GM23338 (cell line): ENCODE data around the gene CDYL2. TPM values are rescaled to one million over a fixed set of nuclear protein-coding genes. Genes with fewer than 3 reads are reported as not detected.

Source experiments
- ATAC-seq: fragments of 200-7000 bp; cut with Tn5 transposase; 3 replicates; pipeline ENCODE4 v1.9.1; 2020
- DNase-seq: peaks from one replicate; pipeline ENCODE4 v3.0.0-alpha.2; 2015; ENCODE audit warnings: low spot score
- H2AFZ ChIP-seq: fragments of 200-600 bp; sonication (generic); 2 replicates; pipeline ENCODE4 v1.8.0; 2016; ENCODE audit warnings: antibody characterized with exemption, mild to moderate bottlenecking, moderate library complexity
- H3F3A ChIP-seq: fragments of 200-600 bp; sonication (generic); replicated peaks from 2 replicates; pipeline ENCODE4 v1.8.0; 2017; ENCODE audit warnings: antibody characterized with exemption, mixed run types, low read depth
- H3K27ac ChIP-seq: fragments of 200-600 bp; sonication (generic); 2 replicates; pipeline ENCODE4 v1.6.1; 2016; ENCODE audit warnings: low read depth
- H3K27me3 ChIP-seq: fragments of 200-600 bp; sonication (generic); 2 replicates; pipeline ENCODE4 v1.8.0; 2016; ENCODE audit warnings: mild to moderate bottlenecking, mixed run types, moderate library complexity; ENCODE audit not compliant: insufficient read depth
- H3K36me3 ChIP-seq: fragments of 200-600 bp; sonication (generic); 2 replicates; pipeline ENCODE4 v1.8.0; 2016; ENCODE audit warnings: mild to moderate bottlenecking; ENCODE audit not compliant: insufficient read depth
- H3K4me1 ChIP-seq: fragments of 200-600 bp; sonication (generic); 2 replicates; pipeline ENCODE4 v1.8.0; 2016; ENCODE audit warnings: mild to moderate bottlenecking, moderate library complexity; ENCODE audit not compliant: insufficient read depth
- H3K4me2 ChIP-seq: fragments of 200-600 bp; sonication (generic); 2 replicates; pipeline ENCODE4 v1.7.1; 2017; ENCODE audit warnings: mixed run types
- H3K4me3 ChIP-seq: fragments of 200-600 bp; sonication (generic); 2 replicates; pipeline ENCODE4 v1.6.1; 2016; ENCODE audit warnings: mixed run types
- H3K79me2 ChIP-seq: fragments of 200-600 bp; sonication (generic); replicated peaks from 2 replicates; pipeline ENCODE4 v1.8.0; 2017; ENCODE audit warnings: mild to moderate bottlenecking; ENCODE audit not compliant: insufficient read depth
- H3K9me2 ChIP-seq: fragments of 200-600 bp; sonication (generic); 2 replicates; pipeline ENCODE4 v1.8.0; 2017; ENCODE audit not compliant: insufficient read depth
- H4K20me1 ChIP-seq: fragments of 200-600 bp; sonication (generic); replicated peaks from 2 replicates; pipeline ENCODE4 v1.8.0; 2017; ENCODE audit warnings: mild to moderate bottlenecking; ENCODE audit not compliant: insufficient read depth
- H3K27ac Mint-ChIP-seq: 2 replicates; pipeline ENCODE4 v1.8.0; 2020; ENCODE audit warnings: inconsistent platforms, mild to moderate bottlenecking, moderate library complexity, mixed read lengths
- H3K27me3 Mint-ChIP-seq: 3 replicates; pipeline ENCODE4 v1.8.0; 2022; ENCODE audit warnings: low read depth, mild to moderate bottlenecking, moderate library complexity, mixed read lengths, inconsistent platforms; ENCODE audit not compliant: insufficient read depth, poor library complexity
- H3K36me3 Mint-ChIP-seq: 3 replicates; pipeline ENCODE4 v1.8.0; 2021; ENCODE audit warnings: low read depth, mild to moderate bottlenecking, inconsistent platforms, moderate library complexity, mixed read lengths
- H3K4me1 Mint-ChIP-seq: 3 replicates; pipeline ENCODE4 v1.8.0; 2020; ENCODE audit warnings: mild to moderate bottlenecking, inconsistent platforms, mixed read lengths
- H3K4me3 Mint-ChIP-seq: 3 replicates; pipeline ENCODE4 v1.8.0; 2021; ENCODE audit warnings: moderate library complexity, mild to moderate bottlenecking, inconsistent platforms, mixed read lengths
- H3K9me3 Mint-ChIP-seq: 3 replicates; pipeline ENCODE4 v1.8.0; 2020; ENCODE audit warnings: moderate library complexity, mild to moderate bottlenecking, inconsistent platforms, mixed read lengths
- CREB1 ChIP-seq: fragments of 250-450 bp; sonication (Bioruptor Pico); IDR thresholded peaks from 2 replicates; pipeline ENCODE4 v1.5.0; 2020; ENCODE audit warnings: low read depth, mild to moderate bottlenecking, moderate library complexity
- CTCF ChIP-seq, 2 experiments: fragments of 200-600 bp in 1 of 2; sonication (generic) in 1 of 2; conservative IDR thresholded peaks; 2 replicates each; pipeline versions ENCODE4 v1.5.1 to v1.6.1; 2016 to 2017; ENCODE audit warnings: antibody characterized with exemption in 2 of 2, low read depth in 2 of 2, mild to moderate bottlenecking in 2 of 2, moderate library complexity in 1 of 2
- EZH2 ChIP-seq: fragments of 200-600 bp; sonication (generic); IDR thresholded peaks from one replicate; pipeline ENCODE4 v1.8.0; 2017; ENCODE audit warnings: antibody characterized with exemption, mild to moderate bottlenecking, low read depth; ENCODE audit not compliant: unreplicated experiment
- EZH2phosphoT487 ChIP-seq: fragments of 200-600 bp; sonication (generic); IDR thresholded peaks from one replicate; pipeline ENCODE4 v1.8.1; 2018; ENCODE audit warnings: antibody characterized with exemption; ENCODE audit not compliant: unreplicated experiment
- JUNB ChIP-seq: IDR thresholded peaks from one replicate; pipeline ENCODE4 v1.6.1; 2016; ENCODE audit warnings: antibody characterized with exemption; ENCODE audit not compliant: unreplicated experiment
- NANOG ChIP-seq: IDR thresholded peaks from 2 replicates; pipeline ENCODE4 v1.6.1; 2016; ENCODE audit warnings: antibody characterized with exemption, borderline replicate concordance
- POLR2AphosphoS5 ChIP-seq: IDR thresholded peaks from 2 replicates; pipeline ENCODE4 v1.6.1; 2016; ENCODE audit warnings: antibody characterized with exemption, low read depth
- REST ChIP-seq: IDR thresholded peaks from one replicate; pipeline ENCODE4 v1.6.1; 2018; ENCODE audit warnings: antibody characterized with exemption; ENCODE audit not compliant: unreplicated experiment
- STAT1 ChIP-seq: IDR thresholded peaks from one replicate; pipeline ENCODE4 v1.6.1; 2016; ENCODE audit warnings: antibody characterized with exemption; ENCODE audit not compliant: unreplicated experiment
- ZNF114 ChIP-seq: fragments of 250-450 bp; sonication (Bioruptor Pico); IDR thresholded peaks from 2 replicates; pipeline ENCODE4 v1.5.0; 2020; ENCODE audit warnings: mild to moderate bottlenecking, moderate library complexity
- ZNF331 ChIP-seq: fragments of 250-450 bp; sonication (Bioruptor Pico); IDR thresholded peaks from 2 replicates; pipeline ENCODE4 v1.5.0; 2020; ENCODE audit warnings: low read depth, mild to moderate bottlenecking, moderate library complexity
- polyA plus RNA-seq: library from polyadenylated mRNA; unstranded; fragments of >200 nt; fragmentation: Nextera tagmentation; extraction: Ambion mirVana; gene quantifications from 2 replicates; pipeline ENCODE4 v1.2.1, GENCODE V29; 2016
- total RNA-seq: library from RNA; depleted of rRNA; stranded (reverse); fragments of >200 nt; shearing (Covaris generic); gene quantifications from 2 replicates; pipeline ENCODE4 v1.2.3, GENCODE V29; 2014
- TF ChIP-seq, protein P1 (sequence below): fragments of 250-450 bp; sonication (Bioruptor Pico); IDR thresholded peaks from 2 replicates; pipeline ENCODE4 v1.5.0; 2020; ENCODE audit warnings: mild to moderate bottlenecking, moderate library complexity
- TF ChIP-seq, protein P2 (sequence below): IDR thresholded peaks from 2 replicates; pipeline ENCODE4 v1.6.1; 2016; ENCODE audit warnings: antibody characterized with exemption

Gene CDYL2
- total and polyA plus RNA-seq, 2 experiments from 2014 or later: 0.82 to 4.3 TPM

GRCh38 chr16:80788027-80788426 lies 16.4 kb downstream of the CDYL2 start:
- Mint-ChIP-seq H3K4me1 (peaks cover 24% of the 10 kb centered on the region; the same call in 2 of the 3 replicates), H3K36me3 (no peaks in the 10 kb centered on the region), H3K27ac (no peak overlapping the region), H3K9me3 (peaks cover 16% of the 10 kb centered on the region), H3K27me3 (peaks cover 4% of the 10 kb centered on the region), H3K4me3 (no peak overlapping the region)
- H2AFZ ChIP-seq: no peak overlapping the region
- H3F3A ChIP-seq: no peaks in the 10 kb centered on the region
- H3K9me2 ChIP-seq: no peaks in the 10 kb centered on the region
- no peak overlapping the region for H3K27ac ChIP-seq
- H3K27me3 ChIP-seq: no peaks in the 10 kb centered on the region
- peaks cover 6% of the 10 kb centered on the region; the same call in 1 of the 2 replicates for H3K79me2 ChIP-seq
- peak; percentile 5 for DNase-seq
- H4K20me1 ChIP-seq: no peaks in the 10 kb centered on the region
- H3K4me3 ChIP-seq: no peak overlapping the region
- H3K36me3 ChIP-seq: no peaks in the 10 kb centered on the region
- peaks cover 28% of the 10 kb centered on the region for H3K4me1 ChIP-seq
- H3K4me2 ChIP-seq: no peak overlapping the region
- ATAC-seq: no peak
- TF ChIP-seq EZH2 (no peak), EZH2phosphoT487 (no peak), NANOG (no peak), STAT1 (no peak), ZNF114 (CRISPR knock-in tag) (no peak), POLR2AphosphoS5 (no peak), REST (no peak), JUNB (no peak), ZNF331 (CRISPR knock-in tag) (no peak), CREB1 (no peak), CTCF (conservative IDR thresholded peaks at IDR 0.05; ENCODE audit: low read depth in 2 of 2) (no peak)
- TF ChIP-seq, protein P1, sequence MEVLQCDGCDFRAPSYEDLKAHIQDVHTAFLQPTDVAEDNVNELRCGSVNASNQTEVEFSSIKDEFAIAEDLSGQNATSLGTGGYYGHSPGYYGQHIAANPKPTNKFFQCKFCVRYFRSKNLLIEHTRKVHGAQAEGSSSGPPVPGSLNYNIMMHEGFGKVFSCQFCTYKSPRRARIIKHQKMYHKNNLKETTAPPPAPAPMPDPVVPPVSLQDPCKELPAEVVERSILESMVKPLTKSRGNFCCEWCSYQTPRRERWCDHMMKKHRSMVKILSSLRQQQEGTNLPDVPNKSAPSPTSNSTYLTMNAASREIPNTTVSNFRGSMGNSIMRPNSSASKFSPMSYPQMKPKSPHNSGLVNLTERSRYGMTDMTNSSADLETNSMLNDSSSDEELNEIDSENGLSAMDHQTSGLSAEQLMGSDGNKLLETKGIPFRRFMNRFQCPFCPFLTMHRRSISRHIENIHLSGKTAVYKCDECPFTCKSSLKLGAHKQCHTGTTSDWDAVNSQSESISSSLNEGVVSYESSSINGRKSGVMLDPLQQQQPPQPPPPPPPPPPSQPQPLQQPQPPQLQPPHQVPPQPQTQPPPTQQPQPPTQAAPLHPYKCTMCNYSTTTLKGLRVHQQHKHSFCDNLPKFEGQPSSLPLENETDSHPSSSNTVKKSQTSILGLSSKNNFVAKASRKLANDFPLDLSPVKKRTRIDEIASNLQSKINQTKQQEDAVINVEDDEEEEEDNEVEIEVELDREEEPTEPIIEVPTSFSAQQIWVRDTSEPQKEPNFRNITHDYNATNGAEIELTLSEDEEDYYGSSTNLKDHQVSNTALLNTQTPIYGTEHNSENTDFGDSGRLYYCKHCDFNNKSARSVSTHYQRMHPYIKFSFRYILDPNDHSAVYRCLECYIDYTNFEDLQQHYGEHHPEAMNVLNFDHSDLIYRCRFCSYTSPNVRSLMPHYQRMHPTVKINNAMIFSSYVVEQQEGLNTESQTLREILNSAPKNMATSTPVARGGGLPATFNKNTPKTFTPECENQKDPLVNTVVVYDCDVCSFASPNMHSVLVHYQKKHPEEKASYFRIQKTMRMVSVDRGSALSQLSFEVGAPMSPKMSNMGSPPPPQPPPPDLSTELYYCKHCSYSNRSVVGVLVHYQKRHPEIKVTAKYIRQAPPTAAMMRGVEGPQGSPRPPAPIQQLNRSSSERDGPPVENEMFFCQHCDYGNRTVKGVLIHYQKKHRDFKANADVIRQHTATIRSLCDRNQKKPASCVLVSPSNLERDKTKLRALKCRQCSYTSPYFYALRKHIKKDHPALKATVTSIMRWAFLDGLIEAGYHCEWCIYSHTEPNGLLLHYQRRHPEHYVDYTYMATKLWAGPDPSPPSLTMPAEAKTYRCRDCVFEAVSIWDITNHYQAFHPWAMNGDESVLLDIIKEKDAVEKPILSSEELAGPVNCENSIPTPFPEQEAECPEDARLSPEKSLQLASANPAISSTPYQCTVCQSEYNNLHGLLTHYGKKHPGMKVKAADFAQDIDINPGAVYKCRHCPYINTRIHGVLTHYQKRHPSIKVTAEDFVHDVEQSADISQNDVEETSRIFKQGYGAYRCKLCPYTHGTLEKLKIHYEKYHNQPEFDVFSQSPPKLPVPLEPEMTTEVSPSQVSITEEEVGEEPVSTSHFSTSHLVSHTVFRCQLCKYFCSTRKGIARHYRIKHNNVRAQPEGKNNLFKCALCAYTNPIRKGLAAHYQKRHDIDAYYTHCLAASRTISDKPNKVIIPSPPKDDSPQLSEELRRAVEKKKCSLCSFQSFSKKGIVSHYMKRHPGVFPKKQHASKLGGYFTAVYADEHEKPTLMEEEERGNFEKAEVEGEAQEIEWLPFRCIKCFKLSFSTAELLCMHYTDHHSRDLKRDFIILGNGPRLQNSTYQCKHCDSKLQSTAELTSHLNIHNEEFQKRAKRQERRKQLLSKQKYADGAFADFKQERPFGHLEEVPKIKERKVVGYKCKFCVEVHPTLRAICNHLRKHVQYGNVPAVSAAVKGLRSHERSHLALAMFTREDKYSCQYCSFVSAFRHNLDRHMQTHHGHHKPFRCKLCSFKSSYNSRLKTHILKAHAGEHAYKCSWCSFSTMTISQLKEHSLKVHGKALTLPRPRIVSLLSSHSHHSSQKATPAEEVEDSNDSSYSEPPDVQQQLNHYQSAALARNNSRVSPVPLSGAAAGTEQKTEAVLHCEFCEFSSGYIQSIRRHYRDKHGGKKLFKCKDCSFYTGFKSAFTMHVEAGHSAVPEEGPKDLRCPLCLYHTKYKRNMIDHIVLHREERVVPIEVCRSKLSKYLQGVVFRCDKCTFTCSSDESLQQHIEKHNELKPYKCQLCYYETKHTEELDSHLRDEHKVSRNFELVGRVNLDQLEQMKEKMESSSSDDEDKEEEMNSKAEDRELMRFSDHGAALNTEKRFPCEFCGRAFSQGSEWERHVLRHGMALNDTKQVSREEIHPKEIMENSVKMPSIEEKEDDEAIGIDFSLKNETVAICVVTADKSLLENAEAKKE (CRISPR knock-in tag): no peak
- TF ChIP-seq, protein P2, sequence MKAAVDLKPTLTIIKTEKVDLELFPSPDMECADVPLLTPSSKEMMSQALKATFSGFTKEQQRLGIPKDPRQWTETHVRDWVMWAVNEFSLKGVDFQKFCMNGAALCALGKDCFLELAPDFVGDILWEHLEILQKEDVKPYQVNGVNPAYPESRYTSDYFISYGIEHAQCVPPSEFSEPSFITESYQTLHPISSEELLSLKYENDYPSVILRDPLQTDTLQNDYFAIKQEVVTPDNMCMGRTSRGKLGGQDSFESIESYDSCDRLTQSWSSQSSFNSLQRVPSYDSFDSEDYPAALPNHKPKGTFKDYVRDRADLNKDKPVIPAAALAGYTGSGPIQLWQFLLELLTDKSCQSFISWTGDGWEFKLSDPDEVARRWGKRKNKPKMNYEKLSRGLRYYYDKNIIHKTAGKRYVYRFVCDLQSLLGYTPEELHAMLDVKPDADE: no peak
